ENCODE data around the gene CCDC12.
A peak's percentile ranks its signal among the peaks of the same experiment; 100 is the strongest.

The CCDC12 gene

DNA sequence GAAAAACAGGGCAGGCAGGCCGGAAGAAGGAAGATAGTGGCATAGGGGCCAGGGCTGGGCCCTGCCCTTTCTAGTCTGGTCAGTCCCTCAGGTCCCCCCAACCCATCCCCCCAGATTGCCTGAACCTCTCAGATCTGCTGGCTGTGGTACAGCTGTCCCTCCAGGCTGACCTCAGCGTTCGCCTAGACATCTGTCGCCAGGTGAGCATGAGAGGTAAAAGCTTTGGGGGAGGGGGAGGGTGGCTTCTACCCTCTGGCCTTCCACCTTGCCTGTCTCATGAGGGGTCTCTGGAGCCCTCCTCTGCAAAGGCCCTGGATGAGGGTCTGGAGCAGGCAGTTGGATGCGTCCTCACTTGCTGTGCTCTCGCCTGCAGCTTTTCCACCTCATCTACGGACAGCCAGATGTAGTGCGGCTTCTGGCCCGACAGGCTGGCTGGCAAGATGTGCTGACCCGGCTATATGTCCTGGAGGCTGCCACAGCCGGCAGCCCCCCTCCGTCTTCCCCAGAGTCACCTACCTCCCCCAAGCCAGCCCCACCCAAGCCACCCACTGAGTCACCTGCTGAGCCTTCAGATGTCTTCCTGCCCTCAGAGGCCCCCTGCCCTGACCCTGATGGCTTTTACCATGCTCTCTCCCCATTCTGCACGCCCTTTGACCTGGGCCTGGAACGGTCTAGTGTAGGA lies 23.1 kb upstream of the CCDC12 start:
- no peak for DNase-seq
- H3K36me3 ChIP-seq (replicated peaks; ENCODE audit: insufficient read depth, low read length) = no peaks in the 10 kb centered on the region; the same call in 1 of the 2 replicates

GRCh38 chr3:46998852-46999515 lies 22.4 kb upstream of the CCDC12 start:
- Histone ChIP-seq H3K4me2 (ENCODE audit: low read depth, low read length) (no peak overlapping the region), H3F3A (ENCODE audit: insufficient read depth, low read length) (no peaks in the 10 kb centered on the region), H3K4me1 (ENCODE audit: low read length) (no peaks in the 10 kb centered on the region), H3K4me3 (ENCODE audit: low read length) (no peak overlapping the region), H2AFZ (ENCODE audit: low read length) (no peak overlapping the region), H3K79me2 (ENCODE audit: low read length) (no peaks in the 10 kb centered on the region), H3K9ac (ENCODE audit: low read length) (no peak overlapping the region), H3K36me3 (replicated peaks; ENCODE audit: insufficient read depth, low read length) (no peaks in the 10 kb centered on the region; the same call in 1 of the 2 replicates), H3K27me3 (replicated peaks; ENCODE audit: insufficient read depth, low read length) (no peaks in the 10 kb centered on the region), H3K9me2 (replicated peaks; ENCODE audit: insufficient read depth, low read length) (no peaks in the 10 kb centered on the region), H3K27ac (ENCODE audit: low read length) (no peak overlapping the region), H4K20me1 (ENCODE audit: insufficient read depth, low read length) (no peaks in the 10 kb centered on the region), H3K9me3 (replicated peaks; ENCODE audit: insufficient read depth, low read length) (no peaks in the 10 kb centered on the region)
- no peak for TF ChIP-seq EZH2 (optimal IDR thresholded peaks at IDR 0.05; ENCODE audit: low read depth, low read length)
- no peak for TF ChIP-seq EZH2phosphoT487 (IDR thresholded peaks at IDR 0.05; ENCODE audit: low read length)
- TF ChIP-seq, protein P1, sequence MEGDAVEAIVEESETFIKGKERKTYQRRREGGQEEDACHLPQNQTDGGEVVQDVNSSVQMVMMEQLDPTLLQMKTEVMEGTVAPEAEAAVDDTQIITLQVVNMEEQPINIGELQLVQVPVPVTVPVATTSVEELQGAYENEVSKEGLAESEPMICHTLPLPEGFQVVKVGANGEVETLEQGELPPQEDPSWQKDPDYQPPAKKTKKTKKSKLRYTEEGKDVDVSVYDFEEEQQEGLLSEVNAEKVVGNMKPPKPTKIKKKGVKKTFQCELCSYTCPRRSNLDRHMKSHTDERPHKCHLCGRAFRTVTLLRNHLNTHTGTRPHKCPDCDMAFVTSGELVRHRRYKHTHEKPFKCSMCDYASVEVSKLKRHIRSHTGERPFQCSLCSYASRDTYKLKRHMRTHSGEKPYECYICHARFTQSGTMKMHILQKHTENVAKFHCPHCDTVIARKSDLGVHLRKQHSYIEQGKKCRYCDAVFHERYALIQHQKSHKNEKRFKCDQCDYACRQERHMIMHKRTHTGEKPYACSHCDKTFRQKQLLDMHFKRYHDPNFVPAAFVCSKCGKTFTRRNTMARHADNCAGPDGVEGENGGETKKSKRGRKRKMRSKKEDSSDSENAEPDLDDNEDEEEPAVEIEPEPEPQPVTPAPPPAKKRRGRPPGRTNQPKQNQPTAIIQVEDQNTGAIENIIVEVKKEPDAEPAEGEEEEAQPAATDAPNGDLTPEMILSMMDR (IDR thresholded peaks at IDR 0.05; ENCODE audit: low read length) = no peak
- no peak for DNase-seq

More for the DNA sequence above, 23.1 kb upstream of the CCDC12 start:
- Histone ChIP-seq H3K27me3 (replicated peaks; ENCODE audit: insufficient read depth, low read length) (no peaks in the 10 kb centered on the region), H3K4me3 (ENCODE audit: low read length) (no peak overlapping the region), H3F3A (ENCODE audit: insufficient read depth, low read length) (no peaks in the 10 kb centered on the region), H3K9me3 (replicated peaks; ENCODE audit: insufficient read depth, low read length) (no peaks in the 10 kb centered on the region), H3K27ac (ENCODE audit: low read length) (no peak overlapping the region), H2AFZ (ENCODE audit: low read length) (no peak overlapping the region), H3K9ac (ENCODE audit: low read length) (no peak overlapping the region), H3K9me2 (replicated peaks; ENCODE audit: insufficient read depth, low read length) (no peaks in the 10 kb centered on the region), H3K79me2 (ENCODE audit: low read length) (no peaks in the 10 kb centered on the region), H3K4me1 (ENCODE audit: low read length) (no peaks in the 10 kb centered on the region), H4K20me1 (ENCODE audit: insufficient read depth, low read length) (no peaks in the 10 kb centered on the region), H3K4me2 (ENCODE audit: low read depth, low read length) (no peak overlapping the region)
- TF ChIP-seq, protein P1 (IDR thresholded peaks at IDR 0.05; ENCODE audit: low read length) = no peak
- no peak for TF ChIP-seq EZH2phosphoT487 (IDR thresholded peaks at IDR 0.05; ENCODE audit: low read length)
- TF ChIP-seq EZH2 (optimal IDR thresholded peaks at IDR 0.05; ENCODE audit: low read depth, low read length) = no peak

- no peak overlapping the region for H2AFZ ChIP-seq (ENCODE audit: low read length)
- H3K36me3 ChIP-seq (replicated peaks; ENCODE audit: insufficient read depth, low read length) = no peaks in the 10 kb centered on the region; the same call in 1 of the 2 replicates
- H3F3A ChIP-seq (ENCODE audit: insufficient read depth, low read length) = no peaks in the 10 kb centered on the region
- no peak overlapping the region for H3K4me3 ChIP-seq (ENCODE audit: low read length)
- H3K9me3 ChIP-seq (replicated peaks; ENCODE audit: insufficient read depth, low read length) = no peaks in the 10 kb centered on the region
- no peaks in the 10 kb centered on the region for H4K20me1 ChIP-seq (ENCODE audit: insufficient read depth, low read length)
- no peak overlapping the region for H3K27ac ChIP-seq (ENCODE audit: low read length)
- no peaks in the 10 kb centered on the region for H3K27me3 ChIP-seq (replicated peaks; ENCODE audit: insufficient read depth, low read length)
- no peak overlapping the region for H3K4me2 ChIP-seq (ENCODE audit: low read depth, low read length)
- TF ChIP-seq EZH2phosphoT487 (IDR thresholded peaks at IDR 0.05; ENCODE audit: low read length) (no peak), EZH2 (optimal IDR thresholded peaks at IDR 0.05; ENCODE audit: low read depth, low read length) (no peak)
- TF ChIP-seq, protein P1 (IDR thresholded peaks at IDR 0.05; ENCODE audit: low read length) = peak; percentile 74
- H3K4me1 ChIP-seq (ENCODE audit: low read length) = no peaks in the 10 kb centered on the region
- DNase-seq = no peak
- H3K9ac ChIP-seq (ENCODE audit: low read length) = no peak overlapping the region
- no peaks in the 10 kb centered on the region for H3K9me2 ChIP-seq (replicated peaks; ENCODE audit: insufficient read depth, low read length)
- no peaks in the 10 kb centered on the region for H3K79me2 ChIP-seq (ENCODE audit: low read length)
Measured at GRCh38 chr3:46998121-46998851, 21.7 kb upstream of the CCDC12 start.
